ENCODE measurements around the gene ZNF232. TPM values are rescaled to one million over a fixed set of nuclear protein-coding genes. Genes with fewer than 3 reads are reported as not detected.
"Not testable (repeated sequence)": the region's sequence is repeated elsewhere in the genome, so short reads cannot be mapped to it uniquely, and the experiment has no call there.

Gene ZNF232
- total RNA-seq, 3 donors from 2014 or later, result 5.1 to 13.8 (median 9.2) TPM

DNA sequence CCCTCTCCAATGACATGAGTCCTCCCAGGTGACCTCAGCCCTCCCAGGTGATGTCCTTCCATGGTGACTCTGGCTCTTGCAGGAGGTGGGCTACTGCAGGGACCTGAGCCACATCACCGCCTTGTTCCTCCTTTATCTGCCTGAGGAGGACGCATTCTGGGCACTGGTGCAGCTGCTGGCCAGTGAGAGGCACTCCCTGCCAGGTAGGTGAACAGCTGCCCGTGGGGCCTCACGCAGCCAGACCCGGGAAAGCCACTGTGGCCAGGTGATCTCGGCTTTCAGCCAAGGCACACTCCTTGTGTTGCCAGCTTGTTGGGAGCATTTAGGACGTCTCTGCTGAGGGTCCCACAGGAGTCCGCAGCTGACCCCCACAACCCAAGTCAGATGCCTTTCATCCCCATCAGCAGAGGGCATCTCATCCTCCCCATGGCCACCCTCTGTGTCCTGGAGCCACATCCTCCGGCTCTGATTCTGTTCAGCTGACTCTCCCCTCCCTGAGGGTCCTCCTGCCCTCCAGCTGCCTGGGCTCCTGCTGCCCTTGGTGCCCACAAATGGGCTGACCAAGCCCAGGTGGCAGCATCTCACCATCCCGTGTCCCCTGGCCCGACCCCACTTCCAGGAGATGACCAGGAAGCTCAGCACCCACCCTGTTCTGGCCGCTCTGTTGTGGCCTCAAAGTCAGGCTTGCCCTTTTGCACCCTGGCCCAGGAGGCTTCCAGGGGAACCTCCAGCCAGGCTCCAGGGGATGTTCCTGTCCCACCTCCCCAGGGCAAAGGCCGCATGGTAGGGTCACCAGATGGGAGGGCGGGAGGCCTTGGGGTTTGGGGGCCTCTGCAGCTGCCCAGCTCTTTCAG, 24.3 kb upstream of the ZNF232 start:
- TF ChIP-seq, protein P1, sequence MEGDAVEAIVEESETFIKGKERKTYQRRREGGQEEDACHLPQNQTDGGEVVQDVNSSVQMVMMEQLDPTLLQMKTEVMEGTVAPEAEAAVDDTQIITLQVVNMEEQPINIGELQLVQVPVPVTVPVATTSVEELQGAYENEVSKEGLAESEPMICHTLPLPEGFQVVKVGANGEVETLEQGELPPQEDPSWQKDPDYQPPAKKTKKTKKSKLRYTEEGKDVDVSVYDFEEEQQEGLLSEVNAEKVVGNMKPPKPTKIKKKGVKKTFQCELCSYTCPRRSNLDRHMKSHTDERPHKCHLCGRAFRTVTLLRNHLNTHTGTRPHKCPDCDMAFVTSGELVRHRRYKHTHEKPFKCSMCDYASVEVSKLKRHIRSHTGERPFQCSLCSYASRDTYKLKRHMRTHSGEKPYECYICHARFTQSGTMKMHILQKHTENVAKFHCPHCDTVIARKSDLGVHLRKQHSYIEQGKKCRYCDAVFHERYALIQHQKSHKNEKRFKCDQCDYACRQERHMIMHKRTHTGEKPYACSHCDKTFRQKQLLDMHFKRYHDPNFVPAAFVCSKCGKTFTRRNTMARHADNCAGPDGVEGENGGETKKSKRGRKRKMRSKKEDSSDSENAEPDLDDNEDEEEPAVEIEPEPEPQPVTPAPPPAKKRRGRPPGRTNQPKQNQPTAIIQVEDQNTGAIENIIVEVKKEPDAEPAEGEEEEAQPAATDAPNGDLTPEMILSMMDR (IDR thresholded peaks at IDR 0.05), result no peak
- TF ChIP-seq POLR2AphosphoS5 (IDR thresholded peaks at IDR 0.05) (no peak), POLR2A (IDR thresholded peaks at IDR 0.05) (no peak)
- intact Hi-C loops (cut with DNase I; ENCODE audit: low total_unique reads), result no loop called here

DNA sequence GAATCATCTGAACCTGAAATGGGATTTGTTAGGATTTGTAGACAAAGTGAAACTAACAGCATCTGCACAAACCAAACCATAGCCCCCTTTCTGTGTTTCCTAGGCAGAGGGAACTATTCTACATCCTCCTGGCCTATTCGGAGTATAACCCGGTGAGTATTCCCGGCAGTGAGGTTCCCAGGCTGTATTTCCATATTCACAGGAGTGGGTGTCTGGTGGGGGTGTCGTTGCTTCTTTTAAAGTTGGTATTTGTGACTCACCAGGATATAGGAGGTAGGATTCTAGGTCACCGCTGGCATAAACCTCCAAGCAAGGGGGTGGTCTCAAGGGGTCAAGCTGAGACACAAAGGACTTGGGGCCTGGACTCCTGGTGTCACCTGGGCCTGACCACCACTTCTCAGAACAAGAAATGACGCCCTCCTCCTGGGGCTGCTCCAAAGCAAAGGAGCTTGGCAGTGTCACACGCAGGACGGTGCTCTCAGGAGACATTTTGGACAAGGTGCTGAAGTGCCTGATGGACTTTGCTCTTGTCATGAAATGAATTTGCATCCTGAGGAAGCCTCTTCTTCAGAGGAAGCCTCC, 23.5 kb upstream of the ZNF232 start:
- H3K4me1 ChIP-seq; DNase-seq (ENCODE audit: low spot score in 2 of 2); H3K36me3 ChIP-seq; H3K4me3 ChIP-seq; intact Hi-C loops (cut with DNase I; ENCODE audit: low total_unique reads); H3K9me3 ChIP-seq; H3K27ac ChIP-seq; H3K27me3 ChIP-seq: not testable (repeated sequence)

More for the DNA sequence above, 24.3 kb upstream of the ZNF232 start:
- H3K4me1 ChIP-seq, result no peaks in the 10 kb centered on the region
- H3K4me3 ChIP-seq, result no peak overlapping the region
- no peaks in the 10 kb centered on the region for H3K36me3 ChIP-seq
- H3K9me3 ChIP-seq, result no peaks in the 10 kb centered on the region
- H3K27me3 ChIP-seq, result no peaks in the 10 kb centered on the region
- H3K27ac ChIP-seq, result no peak overlapping the region
- no peak for DNase-seq (ENCODE audit: low spot score in 2 of 2)

DNA sequence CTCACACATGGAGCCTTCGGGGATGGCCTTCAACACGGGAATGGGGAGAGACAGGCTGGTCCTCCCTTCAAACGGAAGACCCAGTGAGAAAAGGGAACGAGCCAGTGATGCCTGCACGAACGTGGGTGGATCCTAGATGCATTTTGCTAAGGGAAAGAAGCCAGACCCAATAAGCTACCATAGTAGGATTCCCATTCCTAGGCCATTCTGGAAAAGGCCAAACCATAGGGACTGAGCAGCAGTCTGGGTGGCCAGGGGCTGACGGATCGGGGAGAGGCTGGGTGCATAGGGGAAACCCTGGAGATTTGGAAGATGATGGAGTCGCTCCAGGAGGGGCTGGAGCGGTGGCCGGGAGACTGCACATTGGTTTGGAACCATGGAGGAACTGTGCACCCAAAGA, 22.9 kb upstream of the ZNF232 start:
- H3K4me3 ChIP-seq; H3K36me3 ChIP-seq; H3K9me3 ChIP-seq; DNase-seq (ENCODE audit: low spot score in 2 of 2); H3K27ac ChIP-seq; H3K4me1 ChIP-seq; intact Hi-C loops (cut with DNase I; ENCODE audit: low total_unique reads); H3K27me3 ChIP-seq: not testable (repeated sequence)

DNA sequence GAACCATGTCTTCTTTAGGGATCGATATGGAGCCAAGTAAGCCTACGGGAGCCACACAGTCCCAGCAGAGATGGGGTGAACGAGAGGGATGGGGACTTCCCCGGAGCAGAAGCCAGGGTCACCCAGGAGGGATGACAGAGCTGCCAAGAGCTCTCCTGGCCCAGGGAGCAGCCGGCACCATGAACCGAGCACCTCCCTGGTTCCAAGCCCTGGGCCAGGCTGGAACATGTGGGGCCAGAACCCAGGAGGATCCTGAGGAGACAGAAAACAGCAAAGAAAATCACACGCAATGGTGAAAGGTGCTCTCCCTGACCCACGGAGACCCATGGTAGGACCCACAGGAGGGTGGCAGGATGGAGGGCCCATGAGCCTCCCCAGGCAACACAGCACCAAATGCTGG, 22.3 kb upstream of the ZNF232 start:
- intact Hi-C loops (cut with DNase I; ENCODE audit: low total_unique reads); H3K9me3 ChIP-seq; H3K4me1 ChIP-seq; DNase-seq (ENCODE audit: low spot score in 2 of 2); H3K4me3 ChIP-seq; H3K27ac ChIP-seq; H3K36me3 ChIP-seq; H3K27me3 ChIP-seq: not testable (repeated sequence)

DNA sequence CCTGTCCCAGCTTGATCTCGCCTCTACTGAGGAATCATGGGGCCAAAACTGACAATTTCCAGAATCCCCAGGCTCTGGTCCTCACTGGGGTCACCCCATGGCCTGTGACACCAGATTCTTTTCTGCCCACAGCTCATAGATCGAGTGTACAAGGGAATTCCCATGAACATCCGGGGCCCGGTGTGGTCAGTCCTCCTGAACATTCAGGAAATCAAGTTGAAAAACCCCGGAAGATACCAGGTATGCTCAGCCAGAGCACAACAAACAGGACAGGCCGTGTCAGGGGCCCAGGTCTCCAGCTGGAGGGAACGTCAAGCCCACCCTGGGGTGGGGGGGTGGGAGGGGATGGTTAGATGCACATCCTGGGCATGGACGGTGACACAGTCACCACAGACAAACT, 21.6 kb upstream of the ZNF232 start:
- DNase-seq (ENCODE audit: low spot score in 2 of 2), result no peak
- Histone ChIP-seq H3K27me3 (no peaks in the 10 kb centered on the region), H3K9me3 (no peaks in the 10 kb centered on the region), H3K4me1 (no peaks in the 10 kb centered on the region), H3K36me3 (no peaks in the 10 kb centered on the region), H3K4me3 (no peak overlapping the region), H3K27ac (no peak overlapping the region)
- TF ChIP-seq POLR2A (IDR thresholded peaks at IDR 0.05), result no peak
- no peak for TF ChIP-seq POLR2AphosphoS5 (IDR thresholded peaks at IDR 0.05)
- intact Hi-C loops (cut with DNase I; ENCODE audit: low total_unique reads), result no loop called here

DNA sequence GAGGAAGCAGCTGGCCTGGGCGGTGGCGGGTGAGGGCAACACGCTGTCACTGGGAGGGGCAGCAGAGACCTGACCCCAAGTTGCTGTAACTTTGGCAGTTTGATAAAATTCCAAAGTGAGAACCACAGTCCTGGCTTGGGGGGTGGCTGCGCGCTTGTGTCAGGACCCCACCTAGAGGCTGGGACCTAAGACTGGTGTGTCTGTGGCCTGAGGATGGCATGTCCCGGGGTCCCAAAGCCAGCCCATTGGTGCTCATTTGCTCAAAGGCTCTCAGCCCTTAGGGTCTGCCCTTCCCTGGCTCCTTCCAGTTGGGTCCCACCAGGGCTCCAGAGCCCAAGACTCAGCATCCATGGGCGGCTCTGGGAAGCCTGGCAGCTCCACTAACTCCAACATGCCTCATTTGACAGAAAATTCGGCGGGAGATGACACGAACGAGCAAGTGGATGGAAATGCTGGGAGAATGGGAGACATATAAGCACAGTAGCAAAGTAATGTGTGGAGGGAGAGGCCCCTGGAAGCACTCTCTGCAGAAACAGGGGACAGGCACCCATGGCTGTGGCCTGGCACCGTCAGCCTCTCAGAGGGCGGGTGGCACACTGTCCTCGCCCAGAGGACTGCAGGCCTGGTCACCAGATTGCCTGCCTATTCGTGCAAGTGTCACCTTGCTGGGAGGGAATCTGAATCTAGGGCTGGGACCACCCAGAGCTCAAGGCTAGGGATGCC, 21.0 kb upstream of the ZNF232 start:
- intact Hi-C loops (cut with DNase I; ENCODE audit: low total_unique reads); H3K27me3 ChIP-seq; H3K4me1 ChIP-seq; DNase-seq (ENCODE audit: low spot score in 2 of 2); H3K9me3 ChIP-seq; H3K27ac ChIP-seq; H3K4me3 ChIP-seq; H3K36me3 ChIP-seq: not testable (repeated sequence)

DNA sequence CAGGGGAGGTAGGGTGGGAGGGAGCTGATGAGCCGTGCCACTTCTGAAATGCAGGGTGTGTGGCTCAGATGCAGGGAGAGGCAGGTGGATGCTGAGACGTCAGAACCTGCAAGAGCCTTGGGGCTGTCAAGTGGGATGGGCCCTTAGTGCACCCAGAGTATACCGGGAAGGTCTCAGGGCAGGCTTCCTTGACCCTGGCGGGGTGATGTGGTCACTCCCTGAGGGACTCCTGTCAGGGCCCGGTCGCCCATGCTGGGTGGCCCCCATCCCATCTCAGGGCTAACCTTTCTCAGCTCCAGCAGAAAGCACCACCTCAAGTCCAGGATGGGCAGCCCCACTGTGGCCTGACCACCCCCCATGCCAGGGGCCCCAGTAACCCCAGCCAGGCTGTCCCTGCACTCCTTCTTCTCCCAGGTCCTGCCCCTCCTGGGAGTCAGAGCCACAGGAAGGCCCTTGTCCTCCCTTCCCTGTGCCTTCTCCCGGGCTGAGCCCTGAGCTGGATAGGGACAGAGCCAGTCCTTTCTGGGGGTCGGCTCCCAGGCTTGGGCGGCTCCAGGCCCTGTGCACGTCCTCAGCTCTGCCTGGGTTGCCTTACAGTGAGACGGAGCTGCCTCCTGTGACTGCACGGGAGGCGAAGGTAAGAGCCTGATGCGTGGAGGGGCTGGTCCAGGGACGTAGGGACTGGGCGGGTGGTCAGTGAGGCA, 20.3 kb upstream of the ZNF232 start:
- H3K36me3 ChIP-seq; intact Hi-C loops (cut with DNase I; ENCODE audit: low total_unique reads); H3K4me3 ChIP-seq; H3K27me3 ChIP-seq; DNase-seq (ENCODE audit: low spot score in 2 of 2); H3K9me3 ChIP-seq; H3K4me1 ChIP-seq; H3K27ac ChIP-seq: not testable (repeated sequence)

All from breast epithelium (tissue), 4 donors.